ENCODE results near the gene FUBP1.
A peak's percentile ranks its signal among the peaks of the same experiment; 100 is the strongest.

The FUBP1 gene

GRCh38 chr1:77900687-77901293 is 78.1 kb downstream of the FUBP1 start:
- H3F3A ChIP-seq (ENCODE audit: control insufficient read depth, insufficient read depth): no peaks in the 10 kb centered on the region
- no peaks in the 10 kb centered on the region for H3K9me2 ChIP-seq (replicated peaks; ENCODE audit: control insufficient read depth, low read length)
- peak; percentile 81 for TF ChIP-seq CTCF (IDR thresholded peaks at IDR 0.05; ENCODE audit: low read depth, low read length, poor library complexity, severe bottlenecking)
- no peak for TF ChIP-seq EZH2phosphoT487 (IDR thresholded peaks at IDR 0.05; ENCODE audit: borderline replicate concordance, low read length)
- no peaks in the 10 kb centered on the region for H4K20me1 ChIP-seq (ENCODE audit: control insufficient read depth, insufficient read depth, low read depth, low read length)
- H3K4me2 ChIP-seq (ENCODE audit: low read length): no peak overlapping the region
- H3K27me3 ChIP-seq (ENCODE audit: control insufficient read depth, low read length): no peaks in the 10 kb centered on the region
- H3K9me3 ChIP-seq (ENCODE audit: control insufficient read depth, insufficient read depth, low read length): no peaks in the 10 kb centered on the region
- no peaks in the 10 kb centered on the region for H3K36me3 ChIP-seq (ENCODE audit: control insufficient read depth, low read length)
- H3K79me2 ChIP-seq (ENCODE audit: control insufficient read depth, low read length): no peaks in the 10 kb centered on the region
- H3K27ac ChIP-seq (ENCODE audit: low read depth, low read length): no peak overlapping the region
- no peak overlapping the region for H3K4me3 ChIP-seq (ENCODE audit: low read length)
- no peaks in the 10 kb centered on the region for H3K4me1 ChIP-seq (ENCODE audit: control insufficient read depth, low read length)

- Histone ChIP-seq H3K4me1 (ENCODE audit: control insufficient read depth, low read length) (no peaks in the 10 kb centered on the region), H3K9me2 (replicated peaks; ENCODE audit: control insufficient read depth, low read length) (no peaks in the 10 kb centered on the region), H3F3A (ENCODE audit: control insufficient read depth, insufficient read depth) (no peaks in the 10 kb centered on the region), H3K9me3 (ENCODE audit: control insufficient read depth, insufficient read depth, low read length) (no peaks in the 10 kb centered on the region), H3K36me3 (ENCODE audit: control insufficient read depth, low read length) (no peaks in the 10 kb centered on the region), H4K20me1 (ENCODE audit: control insufficient read depth, insufficient read depth, low read depth, low read length) (no peaks in the 10 kb centered on the region), H3K4me2 (ENCODE audit: low read length) (no peak overlapping the region), H3K79me2 (ENCODE audit: control insufficient read depth, low read length) (no peaks in the 10 kb centered on the region), H3K27ac (ENCODE audit: low read depth, low read length) (no peak overlapping the region), H3K4me3 (ENCODE audit: low read length) (no peak overlapping the region), H3K27me3 (ENCODE audit: control insufficient read depth, low read length) (no peaks in the 10 kb centered on the region)
- TF ChIP-seq CTCF (IDR thresholded peaks at IDR 0.05; ENCODE audit: low read depth, low read length, poor library complexity, severe bottlenecking) (no peak), EZH2phosphoT487 (IDR thresholded peaks at IDR 0.05; ENCODE audit: borderline replicate concordance, low read length) (no peak)
These were observed 79.1 kb downstream of the FUBP1 start for GRCh38 chr1:77899647-77900320.
